Measurements from ENCODE around the gene GPC6.

DNA sequence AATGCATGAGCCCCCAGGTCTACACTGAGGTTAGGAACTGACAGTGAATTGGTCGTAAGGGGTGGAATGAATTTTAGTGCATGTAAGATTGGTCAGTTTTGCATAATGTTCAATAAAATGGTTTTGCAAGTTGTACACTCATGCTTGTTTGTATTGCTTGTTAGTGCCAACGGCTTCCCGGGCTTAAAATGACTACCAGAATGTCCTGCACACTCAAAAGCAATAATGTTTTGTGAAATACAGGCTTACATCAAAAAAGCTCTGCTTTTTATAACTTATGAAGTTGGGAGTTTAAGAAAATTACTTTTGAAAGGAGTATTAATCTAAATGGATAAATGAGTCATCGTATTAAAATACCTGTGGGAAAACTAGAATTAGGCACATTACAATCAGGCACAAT lies 112.9 kb downstream of the GPC6 start:
- TF ChIP-seq, protein P1, sequence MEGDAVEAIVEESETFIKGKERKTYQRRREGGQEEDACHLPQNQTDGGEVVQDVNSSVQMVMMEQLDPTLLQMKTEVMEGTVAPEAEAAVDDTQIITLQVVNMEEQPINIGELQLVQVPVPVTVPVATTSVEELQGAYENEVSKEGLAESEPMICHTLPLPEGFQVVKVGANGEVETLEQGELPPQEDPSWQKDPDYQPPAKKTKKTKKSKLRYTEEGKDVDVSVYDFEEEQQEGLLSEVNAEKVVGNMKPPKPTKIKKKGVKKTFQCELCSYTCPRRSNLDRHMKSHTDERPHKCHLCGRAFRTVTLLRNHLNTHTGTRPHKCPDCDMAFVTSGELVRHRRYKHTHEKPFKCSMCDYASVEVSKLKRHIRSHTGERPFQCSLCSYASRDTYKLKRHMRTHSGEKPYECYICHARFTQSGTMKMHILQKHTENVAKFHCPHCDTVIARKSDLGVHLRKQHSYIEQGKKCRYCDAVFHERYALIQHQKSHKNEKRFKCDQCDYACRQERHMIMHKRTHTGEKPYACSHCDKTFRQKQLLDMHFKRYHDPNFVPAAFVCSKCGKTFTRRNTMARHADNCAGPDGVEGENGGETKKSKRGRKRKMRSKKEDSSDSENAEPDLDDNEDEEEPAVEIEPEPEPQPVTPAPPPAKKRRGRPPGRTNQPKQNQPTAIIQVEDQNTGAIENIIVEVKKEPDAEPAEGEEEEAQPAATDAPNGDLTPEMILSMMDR (IDR thresholded peaks at IDR 0.05) = no peak
- no peak for TF ChIP-seq POLR2A (IDR thresholded peaks at IDR 0.05)

Data from vagina (tissue), 2 donors.